ENCODE results near the gene TXNDC17.
"Not testable (repeated sequence)": the region's sequence is repeated elsewhere in the genome, so short reads cannot be mapped to it uniquely, and the experiment has no call there.

Gene TXNDC17

GRCh38 chr17:6691958-6692357, 51.1 kb downstream of the TXNDC17 start:
- not testable (repeated sequence) for H3K9me3 Mint-ChIP-seq
- peaks cover 47 to 61% of the 10 kb centered on the region in 2 donors for H3K27me3 Mint-ChIP-seq

More at GRCh38 chr17:6691958-6692357, 51.1 kb downstream of the TXNDC17 start:
- not testable (repeated sequence) for ATAC-seq (replicated peaks); H3K27ac Mint-ChIP-seq; DNase-seq; H3K4me1 Mint-ChIP-seq; H3K36me3 Mint-ChIP-seq; H3K4me3 Mint-ChIP-seq
